Pancreas (tissue), 10 donors: ENCODE measurements around the gene VNN1. TPM values are rescaled to one million over a fixed set of nuclear protein-coding genes. Genes with fewer than 3 reads are reported as not detected.

ENCODE experiments used
- ATAC-seq, 4 donors: fragments of 200-7000 bp; cut with Tn5 transposase; one replicate each; pipeline versions ENCODE4 v1.8.0 to v1.9.1; 2020; ENCODE audit warnings: mild to moderate bottlenecking in 4 of 4, moderate library complexity in 4 of 4
- DNase-seq, 6 donors: peaks; one replicate each; pipeline ENCODE4 v3.0.0-alpha.2; 2020
- FAIRE-seq: peaks from 2 replicates; lab custom pipeline; 2012; peaks lifted over from hg19 to GRCh38; lab: Jason Lieb, UNC
- H3K27ac ChIP-seq, 4 donors: fragments of 200-600 bp; sonication (generic); 1 replicate in 3 of 4; 2 replicates in 1 of 4; pipeline versions ENCODE4 v1.5.0 to v1.8.0; 2020
- H3K27me3 ChIP-seq, 4 donors: fragments of 200-600 bp; one replicate each; pipeline ENCODE4 v1.8.0; 2021
- H3K36me3 ChIP-seq, 3 donors: fragments of 200-600 bp; sonication (generic) in 1 of 3; one replicate each; pipeline versions ENCODE4 v1.5.0 to v1.8.0; 2020 to 2021
- H3K4me1 ChIP-seq, 3 donors: fragments of 200-600 bp; one replicate each; pipeline ENCODE4 v1.8.0; 2021
- H3K4me3 ChIP-seq, 4 donors: fragments of 200-600 bp; sonication (generic) in 2 of 4; one replicate each; pipeline versions ENCODE4 v1.5.0 to v1.8.0; 2020 to 2021
- H3K9me3 ChIP-seq, 4 donors: fragments of 200-600 bp; one replicate each; pipeline ENCODE4 v1.8.0; 2021
- WGBS, 2 donors: extraction: QIAGEN DNeasy Blood & Tissue Kit; methylation state at CpG; one replicate each; pipeline ENCODE4 v1.1.7; 2013; 5-methylcytosine and 5-hydroxymethylcytosine counted together
- intact Hi-C, 3 donors: fragments of 100-400 bp; cut with DNase I; formaldehyde crosslinking; loops; one replicate each; pipeline versions ENCODE4 v1.11.1 to v1.14.2; 2022
- polyA plus RNA-seq, 2 donors: library from polyadenylated mRNA; stranded (reverse); fragments of 200-250 nt; gene quantifications; one replicate each; pipeline ENCODE4 v1.2.3, GENCODE V29; 2013
- total RNA-seq, 6 donors: library from RNA; stranded (reverse); fragmentation: NEBNext Ultra II Directional in 4 of 6; extraction: Animal tissue kit (Norgen Biotek cat#: 25700) in 4 of 6; gene quantifications; one replicate each; pipeline versions ENCODE4 v1.2.1 to v1.2.4, GENCODE V29; 2021 to 2023
- TF ChIP-seq, protein P1 (sequence below), 4 donors: fragments of 200-600 bp; sonication (generic) in 3 of 4; IDR thresholded peaks; one replicate each; pipeline versions ENCODE4 v1.5.0 to v1.8.0; 2021; ENCODE audit warnings: antibody characterized with exemption in 4 of 4
- donor health status: healthy with polysubstance abuse.
- donor health status: DM: no; HTN: no; CAD: no; lungs with moderate emphysema.
- donor health status: DM: no; HTN: no; CAD: no.
- donor health status: control.
- donor health status: control.
- donor health status: Bipolar disorder and iron deficiency.
- donor health status: DM: yes; HTN: yes; CAD: no.
- donor health status: DM: no; HTN: no; CAD: no.
- donor health status: DM: no; HTN: no; CAD: no.
- donor health status: DM: yes; HTN: yes; CAD: no.

Gene VNN1
- total and polyA plus RNA-seq, 8 donors: 0.13 to 4.7 (median 1.0) TPM

DNA sequence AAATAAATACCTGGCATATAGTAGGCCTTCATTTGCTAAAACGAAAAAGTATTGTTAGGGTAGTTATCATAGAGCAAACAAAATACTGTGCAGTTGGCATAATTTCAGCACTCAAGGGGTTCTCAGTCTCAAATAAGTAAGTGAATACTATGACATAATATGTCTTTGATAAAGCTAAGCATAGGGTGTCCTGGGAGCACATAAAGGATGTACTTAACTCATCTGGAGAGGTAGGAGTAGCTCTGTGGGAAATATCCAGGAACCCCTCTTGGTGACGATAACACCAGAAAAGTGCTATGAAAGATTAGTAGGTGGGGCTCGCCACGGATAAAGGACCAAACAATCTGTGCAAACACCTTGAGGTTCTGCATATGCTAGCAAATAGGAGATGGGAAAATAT, 23.2 kb downstream of the VNN1 start:
- DNase-seq (no peak), ATAC-seq (no peak), FAIRE-seq (no peak)
- WGBS, 2 donors: 55 to 61% methylated on average over 4 of the region's 4 CpGs
- no peaks in the 10 kb centered on the region for H3K27me3 ChIP-seq
- TF ChIP-seq, protein P1, sequence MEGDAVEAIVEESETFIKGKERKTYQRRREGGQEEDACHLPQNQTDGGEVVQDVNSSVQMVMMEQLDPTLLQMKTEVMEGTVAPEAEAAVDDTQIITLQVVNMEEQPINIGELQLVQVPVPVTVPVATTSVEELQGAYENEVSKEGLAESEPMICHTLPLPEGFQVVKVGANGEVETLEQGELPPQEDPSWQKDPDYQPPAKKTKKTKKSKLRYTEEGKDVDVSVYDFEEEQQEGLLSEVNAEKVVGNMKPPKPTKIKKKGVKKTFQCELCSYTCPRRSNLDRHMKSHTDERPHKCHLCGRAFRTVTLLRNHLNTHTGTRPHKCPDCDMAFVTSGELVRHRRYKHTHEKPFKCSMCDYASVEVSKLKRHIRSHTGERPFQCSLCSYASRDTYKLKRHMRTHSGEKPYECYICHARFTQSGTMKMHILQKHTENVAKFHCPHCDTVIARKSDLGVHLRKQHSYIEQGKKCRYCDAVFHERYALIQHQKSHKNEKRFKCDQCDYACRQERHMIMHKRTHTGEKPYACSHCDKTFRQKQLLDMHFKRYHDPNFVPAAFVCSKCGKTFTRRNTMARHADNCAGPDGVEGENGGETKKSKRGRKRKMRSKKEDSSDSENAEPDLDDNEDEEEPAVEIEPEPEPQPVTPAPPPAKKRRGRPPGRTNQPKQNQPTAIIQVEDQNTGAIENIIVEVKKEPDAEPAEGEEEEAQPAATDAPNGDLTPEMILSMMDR (IDR thresholded peaks at IDR 0.05): no peak
- no peak overlapping the region for H3K27ac ChIP-seq
- peaks cover 0 to 11% (median 0%) of the 10 kb centered on the region in 3 donors for H3K4me1 ChIP-seq
- H3K4me3 ChIP-seq: no peak overlapping the region
- no peaks in the 10 kb centered on the region for H3K9me3 ChIP-seq
- intact Hi-C loops: no loop called here
- no peaks in the 10 kb centered on the region for H3K36me3 ChIP-seq

DNA sequence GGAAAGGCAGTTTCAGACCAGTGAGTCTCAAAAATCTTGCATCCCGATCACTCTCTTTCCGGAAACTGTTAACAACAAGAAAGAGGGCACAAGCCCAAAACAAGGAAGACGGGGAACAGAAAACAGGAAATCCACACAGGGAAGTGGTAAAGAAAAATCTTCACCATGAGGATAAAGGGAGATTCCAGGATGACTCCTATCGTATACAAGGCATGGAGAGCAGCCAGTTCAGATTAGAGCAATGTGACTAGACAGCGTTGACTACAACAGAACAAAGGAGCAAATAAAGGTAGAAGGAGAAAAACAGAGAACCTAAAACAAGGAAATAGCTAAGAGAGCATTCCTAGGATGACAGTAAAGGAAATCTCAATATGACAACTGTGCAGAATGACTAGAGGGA, 26.5 kb downstream of the VNN1 start:
- no peak for FAIRE-seq
- Histone ChIP-seq H3K36me3 (no peaks in the 10 kb centered on the region), H3K9me3 (no peaks in the 10 kb centered on the region), H3K4me3 (no peak overlapping the region), H3K4me1 (peaks cover 0 to 5% (median 0%) of the 10 kb centered on the region in 3 donors), H3K27me3 (no peaks in the 10 kb centered on the region), H3K27ac (peak overlapping the region in 2 of 4 donors; percentile 56 to 64)
- intact Hi-C loops: no loop called here
- peak in 3 of 4 donors; percentile 38 to 86 (median 82) for ATAC-seq
- WGBS, 2 donors: 64 to 67% methylated on average over 5 of the region's 5 CpGs
- DNase-seq: no peak
- TF ChIP-seq, protein P1 (IDR thresholded peaks at IDR 0.05): no peak

DNA sequence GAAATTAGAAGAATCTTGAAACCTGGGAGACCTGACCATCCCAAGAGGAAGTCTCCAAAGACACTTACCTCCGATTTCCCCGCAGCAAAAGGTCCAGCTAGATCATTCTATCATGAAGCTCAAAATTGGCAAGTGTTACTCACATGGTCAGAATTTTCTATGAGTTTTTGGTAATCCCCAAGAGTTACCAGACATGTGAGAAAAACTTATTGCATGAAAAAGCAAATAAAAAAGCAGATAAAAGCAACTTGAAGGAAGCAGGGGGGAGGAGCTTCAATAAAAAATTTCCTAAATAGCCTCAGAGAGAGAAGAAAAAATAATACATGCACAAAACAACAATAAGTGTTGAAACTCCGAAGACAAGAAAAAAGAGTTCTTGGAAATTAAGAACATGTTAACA, 27.3 kb downstream of the VNN1 start:
- Histone ChIP-seq H3K4me1 (peaks cover 0 to 5% (median 0%) of the 10 kb centered on the region in 3 donors), H3K27me3 (no peaks in the 10 kb centered on the region), H3K9me3 (no peaks in the 10 kb centered on the region), H3K27ac (peak overlapping the region in 2 of 4 donors; percentile 56 to 64), H3K36me3 (no peaks in the 10 kb centered on the region), H3K4me3 (no peak overlapping the region)
- ATAC-seq: no peak
- DNase-seq: no peak
- FAIRE-seq: no peak
- TF ChIP-seq, protein P1 (IDR thresholded peaks at IDR 0.05): no peak
- intact Hi-C loops: no loop called here
- 91 to 100% methylated on average over 3 of the region's 3 CpGs for WGBS, 2 donors

DNA sequence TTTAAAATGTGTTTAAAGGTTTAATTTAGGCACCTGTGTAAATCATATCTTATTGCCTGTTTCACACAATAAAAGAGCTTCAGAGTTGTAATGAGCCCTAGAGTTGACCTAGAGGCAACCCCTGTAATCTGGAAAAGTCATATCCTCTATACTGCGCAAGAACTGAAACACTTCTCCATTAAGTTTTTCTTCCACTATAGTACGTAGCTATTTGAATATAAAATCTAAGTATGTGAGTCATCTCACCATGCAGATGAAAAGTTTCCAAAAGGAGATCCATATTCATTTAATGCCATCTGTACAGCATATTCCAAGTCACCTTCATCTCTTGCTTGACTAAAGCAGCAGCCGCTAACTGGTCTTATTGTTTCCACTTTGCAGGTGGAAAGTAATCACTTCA, 28.8 kb downstream of the VNN1 start:
- TF ChIP-seq, protein P1 (IDR thresholded peaks at IDR 0.05): no peak
- Histone ChIP-seq H3K4me3 (no peak overlapping the region), H3K36me3 (no peaks in the 10 kb centered on the region), H3K9me3 (no peaks in the 10 kb centered on the region), H3K27ac (no peak overlapping the region), H3K4me1 (peaks cover 0 to 5% (median 0%) of the 10 kb centered on the region in 3 donors), H3K27me3 (no peaks in the 10 kb centered on the region)
- FAIRE-seq: no peak
- no peak for DNase-seq
- 87 to 94% methylated on average over 3 of the region's 3 CpGs for WGBS, 2 donors
- intact Hi-C loops: no loop called here
- ATAC-seq: peak in 1 of 4 donors; percentile 33

DNA sequence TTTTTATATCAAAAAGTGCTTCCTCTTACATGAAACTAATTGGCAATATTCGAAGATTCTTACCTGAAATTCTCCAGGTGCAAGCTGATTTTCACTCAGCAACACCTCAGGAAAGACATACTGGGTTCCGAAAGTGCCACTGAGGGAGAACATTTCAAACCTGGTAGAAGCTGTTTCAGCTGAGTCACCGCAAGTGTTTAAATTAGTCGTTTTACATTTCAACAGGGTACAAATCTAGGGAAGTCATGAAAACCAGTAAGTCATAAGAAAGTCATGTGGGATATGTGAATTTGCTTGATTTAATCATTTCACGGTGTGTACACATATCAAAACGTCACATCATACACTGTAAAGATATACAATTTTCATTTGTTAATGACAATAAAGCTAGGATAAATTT, 29.6 kb downstream of the VNN1 start:
- WGBS, 2 donors: 70 to 79% methylated on average over 6 of the region's 6 CpGs
- no peak for FAIRE-seq

More for the DNA sequence above, 29.6 kb downstream of the VNN1 start:
- no peaks in the 10 kb centered on the region for H3K27me3 ChIP-seq
- H3K4me1 ChIP-seq: peaks cover 0 to 5% (median 0%) of the 10 kb centered on the region in 3 donors
- ATAC-seq (no peak), DNase-seq (no peak)
- H3K9me3 ChIP-seq: no peaks in the 10 kb centered on the region
- H3K4me3 ChIP-seq: no peak overlapping the region
- TF ChIP-seq, protein P1 (IDR thresholded peaks at IDR 0.05): no peak
- intact Hi-C loops: no loop called here
- no peaks in the 10 kb centered on the region for H3K36me3 ChIP-seq
- H3K27ac ChIP-seq: peak overlapping the region in 1 of 4 donors; percentile 44
